Stimulated activated CD8-positive, alpha-beta memory T cell treated with anti-CD3 and anti-CD28 coated beads, Interleukin-12 subunit alpha, Interleukin-12 subunit beta, amount 100 ng/mL, for 24 hours (primary cell): ENCODE data around the gene WDR5B.
A peak's percentile ranks its signal among the peaks of the same experiment; 100 is the strongest.

Experiments
- DNase-seq: peaks from one replicate; pipeline ENCODE4 v3.0.0-alpha.2; 2020; ENCODE audit errors: extremely low read depth

The WDR5B gene

GRCh38 chr3:122409446-122409845, 6.4 kb downstream of the WDR5B start:
- DNase-seq: no peak

- no peak for DNase-seq
Observed at GRCh38 chr3:122407946-122408345, 7.9 kb downstream of the WDR5B start.

- DNase-seq: no peak
Observed at GRCh38 chr3:122406198-122406597, 9.7 kb downstream of the WDR5B start.

- no peak for DNase-seq
Observed at GRCh38 chr3:122405015-122405414, 10.8 kb downstream of the WDR5B start.

DNA sequence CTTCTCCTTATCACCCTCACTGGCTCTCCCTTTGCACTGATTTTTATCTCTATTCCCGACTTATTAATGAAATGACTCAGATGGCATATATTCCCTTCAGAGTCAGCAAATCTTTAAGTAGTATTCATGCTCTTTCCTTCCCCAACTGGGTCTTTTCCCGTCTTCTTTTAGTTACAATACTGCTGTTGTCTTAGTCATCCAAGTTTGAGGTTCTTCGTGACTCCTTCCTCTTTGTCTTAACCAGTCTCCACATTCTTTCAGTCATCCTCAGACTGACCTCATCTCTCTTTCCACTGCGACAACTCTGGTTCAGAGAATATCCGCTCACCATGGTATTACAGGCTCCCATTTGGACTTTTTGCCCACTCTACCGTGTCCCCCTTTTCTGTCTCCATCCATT, 12.4 kb downstream of the WDR5B start:
- DNase-seq: no peak

GRCh38 chr3:122398920-122399319, 16.9 kb downstream of the WDR5B start:
- DNase-seq: no peak

- DNase-seq: no peak
Observed at GRCh38 chr3:122397201-122397600, 18.7 kb downstream of the WDR5B start.

- no peak for DNase-seq
Observed at GRCh38 chr3:122396511-122396910, 19.4 kb downstream of the WDR5B start.

DNA sequence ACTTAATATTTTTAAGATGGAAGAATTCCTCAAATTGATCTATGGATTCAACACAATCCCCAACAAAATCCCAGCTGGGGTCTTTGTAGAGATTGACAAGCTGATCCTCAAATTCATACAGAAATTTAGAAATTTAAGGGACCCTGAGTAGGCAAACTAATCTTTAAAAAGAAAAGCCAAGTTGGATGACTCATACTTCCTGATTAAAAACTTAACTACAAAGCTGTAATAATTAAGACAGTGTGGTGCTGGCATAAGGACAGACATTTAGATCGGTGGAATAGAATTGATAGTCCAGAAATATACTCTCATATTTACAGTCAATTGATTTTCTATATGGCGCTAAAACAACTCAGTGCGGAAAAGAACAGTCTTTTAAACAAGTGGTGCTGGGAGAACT, 20.3 kb downstream of the WDR5B start:
- DNase-seq: no peak

DNA sequence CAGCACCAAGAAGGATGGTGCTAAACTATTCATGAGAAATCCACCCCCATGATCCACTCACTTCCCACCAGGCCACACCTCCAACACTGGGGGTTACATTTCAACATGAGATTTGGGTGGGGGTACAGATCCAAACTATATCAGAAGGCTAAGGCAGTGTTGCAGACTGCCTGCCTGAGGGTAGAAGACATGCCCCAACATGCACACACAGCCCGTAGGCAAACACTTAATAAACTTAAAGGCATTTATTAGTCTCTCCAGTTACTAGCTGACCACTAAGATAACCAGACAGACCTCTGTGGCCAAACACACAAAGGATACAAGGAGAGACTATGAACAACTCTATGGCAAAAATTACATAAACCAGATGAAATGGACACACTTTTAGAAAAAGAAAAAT, 21.7 kb downstream of the WDR5B start:
- no peak for DNase-seq

DNA sequence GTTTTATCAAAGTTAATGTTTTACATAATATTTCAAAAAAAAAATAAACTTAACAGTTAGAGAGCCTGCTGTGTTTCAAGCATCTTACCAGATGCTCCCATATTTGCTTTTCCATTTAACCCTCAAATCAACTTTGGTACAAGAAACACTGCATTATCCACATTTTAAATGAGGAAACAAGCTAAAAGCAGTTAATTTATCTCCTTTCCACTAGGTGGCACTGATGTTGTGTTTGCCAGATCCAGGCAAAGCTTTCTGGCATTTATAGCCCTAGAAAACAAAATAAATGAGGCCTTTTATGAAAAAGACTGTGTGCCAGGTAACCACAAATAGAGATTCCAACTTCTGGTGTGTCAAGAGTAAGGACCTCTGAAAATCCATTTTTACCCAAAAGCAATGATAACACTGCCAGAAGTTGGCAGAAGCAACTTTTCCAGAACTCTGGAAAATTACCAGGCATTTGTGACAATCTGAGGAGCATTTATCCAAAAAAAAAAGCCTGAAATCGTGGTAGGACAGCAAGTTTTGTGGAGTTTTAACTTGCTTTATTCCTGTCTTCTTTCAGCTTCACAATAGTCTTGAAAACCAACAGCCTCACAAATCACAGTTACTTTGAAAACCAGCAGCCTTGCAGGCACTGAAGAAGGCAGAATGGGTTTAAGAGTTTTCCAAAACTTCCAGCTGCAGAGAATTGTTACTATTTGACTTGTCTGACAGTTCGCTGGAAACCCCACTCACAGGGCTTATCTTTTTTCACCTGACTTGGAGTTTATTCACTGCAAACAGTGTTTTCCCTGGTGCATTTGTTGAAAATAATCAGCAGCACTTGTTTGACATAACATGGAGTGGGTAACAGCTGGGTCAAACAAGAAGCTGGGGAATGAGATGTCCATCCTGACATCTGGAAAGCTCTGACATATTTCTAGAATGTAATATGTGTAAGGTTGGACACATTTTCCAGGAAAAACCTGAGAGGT, 22.7 kb downstream of the WDR5B start:
- no peak for DNase-seq

DNA sequence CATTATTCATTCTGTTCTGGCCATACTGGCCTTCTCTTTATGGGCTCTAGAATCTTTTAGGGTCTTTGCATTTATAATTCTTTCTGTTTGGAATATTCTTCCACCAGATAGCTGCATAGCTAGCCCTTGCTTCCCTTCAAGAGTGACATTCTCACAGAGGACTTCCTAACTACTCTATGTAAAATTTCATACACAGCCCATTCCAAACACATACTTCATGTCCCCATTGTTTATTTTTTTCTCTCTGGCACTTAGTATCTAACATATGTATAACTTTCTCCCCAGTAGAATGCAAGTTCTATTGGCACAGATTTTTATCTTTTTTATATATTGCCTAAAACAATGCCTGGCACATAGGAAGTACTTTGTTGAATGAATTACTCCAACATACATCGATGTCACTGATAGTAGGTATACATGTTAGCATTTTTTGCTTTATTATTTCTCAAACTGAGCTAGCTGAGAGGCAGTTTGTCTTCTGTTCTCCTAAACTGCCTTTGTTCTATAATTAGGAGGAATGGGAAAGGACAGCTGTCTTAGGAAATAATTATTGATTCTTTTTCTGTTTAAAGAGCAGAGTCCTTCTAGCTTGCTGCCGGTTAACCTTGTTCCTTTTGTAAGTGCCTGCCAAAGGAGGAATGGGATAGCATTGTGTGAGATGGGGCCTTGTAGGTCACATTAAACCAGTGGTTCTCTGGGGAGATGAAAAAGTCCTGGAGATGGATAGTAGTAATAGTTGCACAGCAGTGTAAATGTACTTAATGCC, 24.0 kb downstream of the WDR5B start:
- DNase-seq: no peak

DNA sequence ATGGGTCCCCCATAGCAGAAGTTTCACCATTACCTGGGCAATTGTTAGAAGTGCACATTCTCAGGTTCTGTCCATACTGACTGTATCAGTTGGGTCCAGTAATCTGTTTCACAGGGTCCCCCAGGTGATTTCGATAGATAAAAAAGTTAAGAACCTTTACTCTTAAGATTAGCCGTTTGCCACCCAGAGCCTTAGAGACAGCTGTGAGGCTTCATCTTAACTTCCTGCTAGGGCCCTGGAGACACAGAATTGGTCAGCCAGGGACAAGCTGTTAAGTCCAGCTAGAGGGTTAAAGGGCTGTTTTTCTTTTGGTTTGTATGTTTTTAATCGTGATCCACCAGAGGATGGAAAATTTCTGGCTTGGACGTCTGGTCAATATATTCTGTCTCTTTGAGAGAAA, 25.2 kb downstream of the WDR5B start:
- DNase-seq: no peak

GRCh38 chr3:122389892-122390291, 26.0 kb downstream of the WDR5B start:
- no peak for DNase-seq

- no peak for DNase-seq
Observed at GRCh38 chr3:122389197-122389596, 26.7 kb downstream of the WDR5B start.

GRCh38 chr3:122387709-122388108, 28.2 kb downstream of the WDR5B start:
- no peak for DNase-seq

DNA sequence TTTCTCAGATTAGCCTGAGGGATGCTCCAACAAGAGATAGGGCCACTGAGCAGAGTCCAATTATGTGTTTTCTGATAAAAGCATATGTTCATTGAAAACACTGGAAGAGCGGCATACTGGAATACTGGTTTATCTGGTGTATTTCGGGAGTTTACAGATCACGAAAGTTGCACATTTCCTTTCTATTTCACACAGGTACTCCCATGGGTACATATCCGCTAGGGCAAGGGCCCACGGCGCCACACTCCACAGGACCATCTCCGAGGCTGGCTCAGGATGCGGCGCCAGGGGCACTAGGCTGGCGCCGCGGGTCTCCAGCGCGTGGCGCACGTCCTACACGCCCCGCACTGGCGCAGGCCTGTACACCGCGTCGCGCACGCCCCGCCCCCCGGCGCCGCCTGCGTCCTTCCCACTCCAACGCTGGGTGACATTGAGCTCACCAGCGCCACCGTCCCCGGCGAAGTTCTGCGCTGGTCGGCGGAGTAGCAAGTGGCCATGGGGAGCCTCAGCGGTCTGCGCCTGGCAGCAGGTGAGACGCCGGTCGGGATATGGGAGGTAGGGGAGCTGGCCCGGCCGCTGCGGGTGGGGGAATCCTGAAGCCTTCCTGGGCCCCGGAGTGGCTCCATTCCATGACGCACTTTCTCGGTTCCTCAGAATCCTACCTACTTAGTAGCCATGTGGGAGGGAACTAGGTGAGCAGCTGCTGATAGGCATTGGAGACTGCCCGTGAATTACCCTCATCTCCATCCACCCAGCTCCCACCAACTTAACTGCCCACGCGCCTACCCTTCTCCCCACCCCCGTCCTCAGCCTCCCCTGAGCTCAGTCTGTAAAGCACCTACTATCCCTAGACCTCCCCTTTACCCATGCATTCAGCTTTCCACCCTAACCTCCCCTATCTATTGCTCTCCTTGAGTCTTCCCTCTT, 31.8 kb downstream of the WDR5B start, which contains the start of gene FAM162A:
FAM162A (plus strand) TSS at position 412 of the 927 bp plus-strand sequence; CDS start at position 496, 84 bp downstream.
- peak; percentile 78 for DNase-seq

GRCh38 chr3:122382888-122383666, 32.8 kb downstream of the WDR5B start, which contains the start of gene MIX23:
Gene MIX23, minus strand, starts transcription at chr3:122383231. Its CDS starts 7 bp downstream, at chr3:122383224.
- DNase-seq: peak; percentile 60

DNA sequence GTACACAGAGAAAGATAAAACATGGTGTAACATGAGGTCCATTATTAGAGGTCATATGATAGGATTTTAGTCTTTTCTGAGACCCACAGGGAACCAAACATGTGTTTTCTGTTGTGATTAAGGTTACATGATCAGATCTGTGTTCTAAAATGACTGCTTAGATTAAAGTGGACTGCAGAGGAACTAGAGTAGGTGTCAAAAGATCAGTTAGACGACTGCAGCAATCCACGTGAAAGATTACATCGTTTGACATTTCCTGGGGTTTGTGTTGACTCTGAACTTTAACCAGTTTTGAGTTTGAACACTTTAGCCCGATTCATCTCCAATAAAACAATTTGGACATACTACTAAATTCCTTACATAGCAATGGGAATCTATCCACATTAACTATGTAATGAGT, 37.9 kb downstream of the WDR5B start:
- DNase-seq: no peak

GRCh38 chr3:122374034-122374433, 41.8 kb downstream of the WDR5B start:
- no peak for DNase-seq

DNA sequence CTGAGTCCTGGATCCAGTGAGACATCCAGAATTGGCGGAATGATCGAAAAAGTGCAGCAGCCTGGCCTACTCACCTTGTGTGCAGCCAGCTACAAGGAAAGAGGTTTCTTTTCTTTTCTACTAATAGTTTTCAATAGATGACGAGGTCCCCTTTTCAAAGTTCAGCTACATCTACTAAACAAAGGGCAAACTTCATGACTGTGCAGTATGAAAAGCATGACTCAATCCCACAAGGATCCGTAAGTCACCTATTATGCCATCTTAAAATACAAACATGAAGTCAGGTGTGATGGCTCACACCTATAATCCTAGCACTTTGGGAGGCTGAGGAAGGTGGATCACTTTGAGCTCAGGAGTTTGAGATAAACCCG, 49.5 kb downstream of the WDR5B start:
- DNase-seq: no peak
